IMR-90 (cell line): ENCODE data around the gene ACOX3. TPM values are rescaled to one million over a fixed set of nuclear protein-coding genes. Genes with fewer than 3 reads are reported as not detected.

Source experiments
- ATAC-seq: fragments of 200-7000 bp; cut with Tn5 transposase; 2 replicates; pipeline ENCODE4 v1.9.1; 2020; ENCODE audit warnings: low read depth, mild to moderate bottlenecking, moderate library complexity
- BruUV-seq: library from RNA; stranded (reverse); fragments of 400-500 nt; replicated peaks from 2 replicates; lab custom pipeline; 2021; lab: Mats Ljungman, UMichigan
- CTCF ChIA-PET: fragments of 300-600 bp; formaldehyde crosslinking; extraction: SDS; loops from one replicate; lab custom pipeline; 2021; ENCODE audit warnings: antibody characterized with exemption; lab: Yijun Ruan, JAX
- POLR2A ChIA-PET: fragments of 300-600 bp; sonication (Branson Sonifier 250); formaldehyde crosslinking; loops from one replicate; lab custom pipeline; 2022; ENCODE audit warnings: antibody characterized with exemption; ENCODE audit not compliant: unreplicated experiment; lab: Charles Lee
- DNase-seq: peaks from one replicate; pipeline ENCODE4 v3.0.0; 2013
- H2AFZ ChIP-seq: replicated peaks from 2 replicates; pipeline ENCODE3; 2013; ENCODE audit warnings: low read length, mild to moderate bottlenecking; ENCODE audit not compliant: poor library complexity
- H2AK5ac ChIP-seq: 2 replicates; pipeline ENCODE4 v1.6.1; 2013; ENCODE audit warnings: low read depth, low read length, inconsistent platforms
- H2AK9ac ChIP-seq: replicated peaks from 2 replicates; pipeline ENCODE3; 2013; ENCODE audit warnings: mild to moderate bottlenecking, low read depth, low read length, moderate library complexity; ENCODE audit not compliant: poor library complexity
- H2BK120ac ChIP-seq: 2 replicates; pipeline ENCODE4 v1.6.1; 2013; ENCODE audit warnings: low read depth, low read length, inconsistent platforms
- H2BK15ac ChIP-seq: 3 replicates; pipeline ENCODE4 v1.6.1; 2013; ENCODE audit warnings: low read depth, low read length, inconsistent platforms
- H2BK20ac ChIP-seq: 2 replicates; pipeline ENCODE4 v1.6.1; 2013; ENCODE audit warnings: low read depth, mild to moderate bottlenecking, inconsistent platforms, low read length, moderate library complexity
- H2BK5ac ChIP-seq: 2 replicates; pipeline ENCODE4 v1.6.1; 2013; ENCODE audit warnings: mild to moderate bottlenecking, low read depth, low read length, inconsistent platforms; ENCODE audit not compliant: poor library complexity, severe bottlenecking
- H3K14ac ChIP-seq: replicated peaks from 2 replicates; pipeline ENCODE4 v1.6.1; 2013; ENCODE audit warnings: low read depth, low read length, inconsistent platforms
- H3K18ac ChIP-seq: 2 replicates; pipeline ENCODE4 v1.6.1; 2013; ENCODE audit warnings: low read depth, low read length, control low read depth
- H3K23ac ChIP-seq: 2 replicates; pipeline ENCODE4 v1.6.1; 2013; ENCODE audit warnings: low read depth, low read length, inconsistent platforms
- H3K27ac ChIP-seq: 2 replicates; pipeline ENCODE4 v1.5.1; 2013; ENCODE audit warnings: mild to moderate bottlenecking, control low read depth, low read length; ENCODE audit not compliant: insufficient read depth
- H3K27me3 ChIP-seq: 2 replicates; pipeline ENCODE4 v1.6.1; 2013; ENCODE audit warnings: low read length; ENCODE audit not compliant: control insufficient read depth, insufficient read depth
- H3K36me3 ChIP-seq: 2 replicates; pipeline ENCODE4 v1.6.1; 2013; ENCODE audit warnings: low read length, mixed read lengths; ENCODE audit not compliant: control insufficient read depth, insufficient read depth
- H3K4ac ChIP-seq: 2 replicates; pipeline ENCODE4 v1.6.1; 2013; ENCODE audit warnings: low read depth, low read length, inconsistent platforms
- H3K4me1 ChIP-seq: 2 replicates; pipeline ENCODE4 v1.6.1; 2013; ENCODE audit warnings: low read length, mixed read lengths; ENCODE audit not compliant: control insufficient read depth, insufficient read depth
- H3K4me2 ChIP-seq: 2 replicates; pipeline ENCODE4 v1.6.1; 2013; ENCODE audit warnings: low read depth, mild to moderate bottlenecking, control low read depth, low read length, moderate library complexity
- H3K4me3 ChIP-seq: 2 replicates; pipeline ENCODE4 v1.5.1; 2013; ENCODE audit warnings: low read depth, mild to moderate bottlenecking, control low read depth, low read length, moderate library complexity; ENCODE audit not compliant: insufficient read depth
- H3K56ac ChIP-seq: 2 replicates; pipeline ENCODE4 v1.6.1; 2013; ENCODE audit warnings: low read length, inconsistent platforms; ENCODE audit not compliant: insufficient read depth; ENCODE audit errors: extremely low read depth
- H3K79me1 ChIP-seq, 2 experiments: 2 replicates each; pipeline ENCODE4 v1.6.1; 2013; ENCODE audit warnings: low read length in 2 of 2, inconsistent platforms in 1 of 2, low read depth in 1 of 2
- H3K9ac ChIP-seq: 2 replicates; pipeline ENCODE4 v1.6.1; 2013; ENCODE audit warnings: low read depth, low read length, control low read depth
- H3K9me1 ChIP-seq: 2 replicates; pipeline ENCODE4 v1.6.1; 2013; ENCODE audit warnings: low read length, inconsistent platforms; ENCODE audit not compliant: insufficient read depth
- H3K9me3 ChIP-seq: 2 replicates; pipeline ENCODE4 v1.6.1; 2013; ENCODE audit warnings: low read length; ENCODE audit not compliant: control insufficient read depth, insufficient read depth
- H4K20me1 ChIP-seq: 2 replicates; pipeline ENCODE4 v1.6.1; 2013; ENCODE audit warnings: low read length, inconsistent platforms; ENCODE audit not compliant: insufficient read depth
- H4K5ac ChIP-seq: 2 replicates; pipeline ENCODE4 v1.6.1; 2013; ENCODE audit warnings: mild to moderate bottlenecking, low read depth, low read length, control low read depth
- H4K8ac ChIP-seq, 2 experiments: 2 replicates each; pipeline ENCODE4 v1.6.1; 2013; ENCODE audit warnings: low read depth in 2 of 2, low read length in 2 of 2, control low read depth in 1 of 2, inconsistent platforms in 1 of 2
- H4K91ac ChIP-seq: 2 replicates; pipeline ENCODE4 v1.6.1; 2013; ENCODE audit warnings: low read depth, low read length, inconsistent platforms; ENCODE audit not compliant: insufficient read depth
- NFE2L2 ChIP-seq: fragments of 150-350 bp; IDR thresholded peaks from 2 replicates; pipeline ENCODE4 v1.6.1; 2016; ENCODE audit warnings: low read depth, mild to moderate bottlenecking, low read length
- WGBS, 2 experiments: methylation state at CpG; one replicate each; pipeline versions ENCODE4 v1.1.5 to v1.1.7; 2013; ENCODE audit warnings: missing lambda C conversion rate in 2 of 2; ENCODE audit not compliant: insufficient read length in 1 of 2; ENCODE audit errors: extremely low coverage in 2 of 2; 5-methylcytosine and 5-hydroxymethylcytosine counted together
- dilution Hi-C: fragments of 300-500 bp; cut with HindIII; formaldehyde crosslinking; loops from one replicate; pipeline ENCODE4 v1.14.3; 2018; ENCODE audit warnings: low sequenced_read_pairs; ENCODE audit not compliant: unreplicated experiment
- in situ Hi-C: fragments of 300-500 bp; cut with MboI; formaldehyde crosslinking; loops from 3 replicates; pipeline ENCODE4 v1.14.3; 2019; ENCODE audit warnings: low sequenced_read_pairs, inconsistent platforms, mixed read lengths
- intact Hi-C: fragments of 100-400 bp; cut with micrococcal nuclease; formaldehyde crosslinking; loops from 2 replicates; pipeline ENCODE4 v1.10.0; 2022
- polyA plus RNA-seq, 3 experiments: library from polyadenylated mRNA; depleted of rRNA; stranded (reverse); fragments of >200 nt; gene quantifications; 2 replicates each; pipeline ENCODE4 v1.2.3, GENCODE V29; 2012; ENCODE audit warnings: low replicate concordance in 1 of 3
- total RNA-seq: library from RNA; depleted of rRNA; stranded (reverse); fragments of >200 nt; gene quantifications from 2 replicates; pipeline ENCODE4 v1.2.3, GENCODE V29; 2012

The ACOX3 gene
- total and polyA plus RNA-seq, 2 of the 4 experiments (the other 2 are of a cell fraction): 15.2 to 25.8 TPM

- H3K4ac ChIP-seq: no peak overlapping the region
- no peak overlapping the region for H2BK120ac ChIP-seq
- no peaks in the 10 kb centered on the region; the same call in 1 of the 2 replicates for H4K20me1 ChIP-seq
- in situ Hi-C loops: no loop called here
- H3K9me3 ChIP-seq: peaks cover 5% of the 10 kb centered on the region
- H2AFZ ChIP-seq: no peak overlapping the region
- H3K9ac ChIP-seq: no peak overlapping the region
- H4K91ac ChIP-seq: no peak overlapping the region
- H3K79me1 ChIP-seq: no peaks in the 10 kb centered on the region
- no peak overlapping the region for H3K27ac ChIP-seq
- no peak overlapping the region for H2BK15ac ChIP-seq
- CTCF ChIA-PET: no interaction called here
- no peak overlapping the region for H2BK20ac ChIP-seq
- no peak overlapping the region for H3K23ac ChIP-seq
- no peak overlapping the region for H4K8ac ChIP-seq
- H4K5ac ChIP-seq: no peak overlapping the region
- POLR2A ChIA-PET: no interaction called here
- no CpG with 5 or more reads among the region's 13 CpGs for WGBS, 2 experiments
- no peak overlapping the region for H3K4me2 ChIP-seq
- BruUV-seq: no TSS peak
- dilution Hi-C loops: no loop called here
- H3K14ac ChIP-seq: no peak overlapping the region
- no peak overlapping the region for H2AK5ac ChIP-seq
- intact Hi-C loops: no loop called here
- H3K18ac ChIP-seq: no peak overlapping the region
- H3K27me3 ChIP-seq: peaks cover 15% of the 10 kb centered on the region
- DNase-seq (no peak), ATAC-seq (no peak)
- no peak overlapping the region for H2AK9ac ChIP-seq
- H2BK5ac ChIP-seq: no peak overlapping the region
- H3K56ac ChIP-seq: no peak overlapping the region
- H3K4me3 ChIP-seq: no peak overlapping the region
- no peak for TF ChIP-seq NFE2L2
- no peaks in the 10 kb centered on the region for H3K36me3 ChIP-seq
- no peaks in the 10 kb centered on the region for H3K4me1 ChIP-seq
- H3K9me1 ChIP-seq: no peaks in the 10 kb centered on the region; the same call in 1 of the 2 replicates
These were observed 105.6 kb downstream of the ACOX3 start for GRCh38 chr4:8334786-8335460.
